MCF 10A (cell line): Measurements from ENCODE around the gene SEMA6C. TPM values are rescaled to one million over a fixed set of nuclear protein-coding genes. Genes with fewer than 3 reads are reported as not detected.

Experiments used
- BruUV-seq: library from RNA; stranded (reverse); fragments of 400-500 nt; replicated peaks from 2 replicates; lab custom pipeline; 2021; lab: Mats Ljungman, UMichigan
- CTCF ChIA-PET: fragments of 300-600 bp; sonication (Branson Sonifier 250); formaldehyde crosslinking; extraction: SDS; loops from one replicate; lab custom pipeline; 2021; ENCODE audit warnings: antibody characterized with exemption, inconsistent platforms; lab: Yijun Ruan, JAX
- POLR2A ChIA-PET: fragments of 300-600, 350-650 bp; sonication (Branson Sonifier 250); formaldehyde crosslinking; extraction: SDS; loops from one replicate; lab custom pipeline; 2020; ENCODE audit warnings: antibody characterized with exemption, inconsistent platforms; lab: Yijun Ruan, JAX
- DNase-seq: peaks from one replicate; pipeline ENCODE4 v3.0.0-alpha.2; 2018; ENCODE audit not compliant: unreplicated experiment
- H3K27ac Mint-ChIP-seq: one replicate; pipeline ENCODE4 v1.8.0; 2022; ENCODE audit warnings: mild to moderate bottlenecking, low read depth, mixed read lengths; ENCODE audit not compliant: unreplicated experiment
- H3K27me3 Mint-ChIP-seq: one replicate; pipeline ENCODE4 v1.8.0; 2022; ENCODE audit warnings: mixed read lengths; ENCODE audit not compliant: insufficient read depth, unreplicated experiment
- H3K36me3 Mint-ChIP-seq: one replicate; pipeline ENCODE4 v1.8.0; 2022; ENCODE audit warnings: mild to moderate bottlenecking, moderate library complexity, mixed read lengths; ENCODE audit not compliant: insufficient read depth, unreplicated experiment
- H3K4me1 Mint-ChIP-seq: one replicate; pipeline ENCODE4 v1.8.0; 2022; ENCODE audit warnings: mixed read lengths; ENCODE audit not compliant: insufficient read depth, unreplicated experiment
- H3K4me3 Mint-ChIP-seq: one replicate; pipeline ENCODE4 v1.8.0; 2022; ENCODE audit warnings: mild to moderate bottlenecking, moderate library complexity, mixed read lengths; ENCODE audit not compliant: unreplicated experiment
- H3K9me3 Mint-ChIP-seq: one replicate; pipeline ENCODE4 v1.8.0; 2022; ENCODE audit warnings: mixed read lengths; ENCODE audit not compliant: unreplicated experiment
- CTCF ChIP-seq: fragments of 200-600 bp; IDR thresholded peaks from one replicate; pipeline ENCODE4 v1.8.0; 2022; ENCODE audit warnings: antibody characterized with exemption, mild to moderate bottlenecking; ENCODE audit not compliant: unreplicated experiment
- intact Hi-C: fragments of 100-400 bp; cut with micrococcal nuclease; formaldehyde crosslinking; loops from 2 replicates; pipeline ENCODE4 v1.14.1; 2022
- total RNA-seq: library from RNA; stranded (reverse); gene quantifications from 2 replicates; pipeline ENCODE4 v1.2.3, GENCODE V29; 2022

Gene SEMA6C
- total RNA-seq, 1 experiment from 2014 or later: 2.3 TPM

- Mint-ChIP-seq H3K27ac (no peak overlapping the region), H3K9me3 (no peaks in the 10 kb centered on the region), H3K27me3 (no peaks in the 10 kb centered on the region), H3K4me1 (peaks cover 12% of the 10 kb centered on the region), H3K4me3 (no peak overlapping the region), H3K36me3 (peaks cover 48% of the 10 kb centered on the region)
- TF ChIP-seq CTCF: no peak
- DNase-seq: no peak
- intact Hi-C loops: loop anchor here (5.0 kb wide), 1 partner anchor 461 kb away; the partner anchor contains the start of gene GOLPH3L
- BruUV-seq: no TSS peak
- POLR2A ChIA-PET: interaction anchor here (0.6 to 2.1 kb wide), 4 partner anchors 55 to 730 kb away, joined by 3 to 7 read pairs (median 4); partner anchors contain the start of gene GABPB2
- CTCF ChIA-PET: interaction anchor here (0.7 to 7.3 kb wide), 7 partner anchors 32 to 140 kb away, joined by 3 to 158 read pairs (median 3); no protein-coding TSS in a partner anchor
Observed at GRCh38 chr1:151158326-151158725, 11.9 kb upstream of the SEMA6C start.

- Mint-ChIP-seq H3K27me3 (no peaks in the 10 kb centered on the region), H3K9me3 (no peaks in the 10 kb centered on the region), H3K4me3 (no peak overlapping the region), H3K4me1 (peaks cover 12% of the 10 kb centered on the region), H3K27ac (no peak overlapping the region), H3K36me3 (peaks cover 41% of the 10 kb centered on the region)
- no peak for TF ChIP-seq CTCF
- intact Hi-C loops: loop anchor here (5.0 kb wide), 1 partner anchor 460 kb away; the partner anchor contains the start of gene GOLPH3L
- POLR2A ChIA-PET: interaction anchor here (0.7 to 2.0 kb wide), 5 partner anchors 9 to 165 kb away, joined by 3 to 10 read pairs (median 4); partner anchors contain the start of genes LYSMD1, MINDY1 and SCNM1
- CTCF ChIA-PET: interaction anchor here (0.7 to 7.3 kb wide), 23 partner anchors 8 to 155 kb away, joined by 3 to 158 read pairs (median 5); partner anchors contain the start of genes GABPB2, LYSMD1 and MINDY1
- DNase-seq: no peak
- no TSS peak for BruUV-seq
Observed at GRCh38 chr1:151157067-151157531, 10.7 kb upstream of the SEMA6C start.

- Mint-ChIP-seq H3K36me3 (peaks cover 41% of the 10 kb centered on the region), H3K9me3 (no peaks in the 10 kb centered on the region), H3K27ac (no peak within 1 kb of the TSS), H3K4me3 (no peak within 1 kb of the TSS), H3K4me1 (peaks cover 12% of the 10 kb centered on the region), H3K27me3 (no peaks in the 10 kb centered on the region)
- BruUV-seq: no TSS peak
- no peak for DNase-seq
- TF ChIP-seq CTCF: no peak
- intact Hi-C loops: loop anchor here (1.0 to 5.0 kb wide), 4 partner anchors 56 to 459 kb away; partner anchors contain the start of gene GOLPH3L
- ChIA-PET POLR2A (interaction anchor here (0.6 to 2.0 kb wide), 8 partner anchors 8 to 164 kb away, joined by 3 to 10 read pairs (median 4); partner anchors contain the start of gene MINDY1), CTCF (interaction anchor here (0.7 to 7.3 kb wide), 21 partner anchors 9 to 155 kb away, joined by 3 to 158 read pairs (median 5); partner anchors contain the start of genes GABPB2, LYSMD1 and MINDY1)
Observed at GRCh38 chr1:151156515-151156819, 10.0 kb upstream of the SEMA6C start, which contains the start of gene TNFAIP8L2. TSS of gene TNFAIP8L2 (plus strand) at chr1:151156649. CDS start at chr1:151158698, 2,049 bp downstream.

- no peak for DNase-seq
- Mint-ChIP-seq H3K36me3 (no peaks in the 10 kb centered on the region), H3K4me3 (no peak overlapping the region), H3K27ac (no peak overlapping the region), H3K9me3 (no peaks in the 10 kb centered on the region), H3K4me1 (peaks cover 10% of the 10 kb centered on the region), H3K27me3 (no peaks in the 10 kb centered on the region)
- no TSS peak for BruUV-seq
- TF ChIP-seq CTCF: no peak
- ChIA-PET POLR2A (interaction anchor here (0.8 to 1.2 kb wide), 5 partner anchors 13 to 142 kb away, joined by 3 to 5 read pairs (median 3); no protein-coding TSS in a partner anchor), CTCF (interaction anchor here (0.8 to 2.0 kb wide), 4 partner anchors 13 to 151 kb away, joined by 3 to 7 read pairs (median 4); no protein-coding TSS in a partner anchor)
- intact Hi-C loops: no loop called here
Observed at GRCh38 chr1:151147665-151148064, 1.2 kb upstream of the SEMA6C start.
